ENCODE data around the gene AGPAT2. TPM values are rescaled to one million over a fixed set of nuclear protein-coding genes. Genes with fewer than 3 reads are reported as not detected.
"Not testable (repeated sequence)": the region's sequence is repeated elsewhere in the genome, so short reads cannot be mapped to it uniquely, and the experiment has no call there.

The AGPAT2 gene
- total RNA-seq, 1 donor, result 76.5 TPM

- DNase-seq (ENCODE audit: low read depth in 2 of 3, low spot score in 2 of 3), result no peak
Measured at GRCh38 chr9:136720898-136721338, 33.7 kb upstream of the AGPAT2 start.

GRCh38 chr9:136720251-136720897, 33.1 kb upstream of the AGPAT2 start:
- DNase-seq (ENCODE audit: low read depth in 2 of 3, low spot score in 2 of 3), result no peak

GRCh38 chr9:136719195-136719880, 32.1 kb upstream of the AGPAT2 start:
- peak in 2 of 3 donors; percentile 56 to 68 for DNase-seq (ENCODE audit: low read depth in 2 of 3, low spot score in 2 of 3)

- no peak for DNase-seq (ENCODE audit: low read depth in 2 of 3, low spot score in 2 of 3)
Measured at GRCh38 chr9:136718345-136719194, 31.3 kb upstream of the AGPAT2 start.

- no peak for DNase-seq (ENCODE audit: low read depth in 2 of 3, low spot score in 2 of 3)
Measured at GRCh38 chr9:136717399-136717798, 30.1 kb upstream of the AGPAT2 start.

- DNase-seq (ENCODE audit: low read depth in 2 of 3, low spot score in 2 of 3), result no peak
Measured at GRCh38 chr9:136714893-136715274, 27.6 kb upstream of the AGPAT2 start.

GRCh38 chr9:136714096-136714892, 27.0 kb upstream of the AGPAT2 start:
- peak in 2 of 3 donors; percentile 85 to 92 for DNase-seq (ENCODE audit: low read depth in 2 of 3, low spot score in 2 of 3)

GRCh38 chr9:136713550-136713949, 26.3 kb upstream of the AGPAT2 start:
- DNase-seq (ENCODE audit: low read depth in 2 of 3, low spot score in 2 of 3), result peak in 1 of 3 donors; percentile 56

GRCh38 chr9:136712690-136713544, 25.7 kb upstream of the AGPAT2 start:
- DNase-seq (ENCODE audit: low read depth in 2 of 3, low spot score in 2 of 3), result no peak

GRCh38 chr9:136711751-136712689, 24.8 kb upstream of the AGPAT2 start, which contains the start of gene DIPK1B:
Gene DIPK1B, plus strand, starts transcription at chr9:136712572. Its CDS starts 94 bp downstream, at chr9:136712666.
- DNase-seq (ENCODE audit: low read depth in 2 of 3, low spot score in 2 of 3), result peak in 2 of 3 donors; percentile 74 to 76

- DNase-seq (ENCODE audit: low read depth in 2 of 3, low spot score in 2 of 3), result not testable (repeated sequence)
Measured at GRCh38 chr9:136711219-136711648, 24.0 kb upstream of the AGPAT2 start.

GRCh38 chr9:136710543-136710942, 23.3 kb upstream of the AGPAT2 start:
- DNase-seq (ENCODE audit: low read depth in 2 of 3, low spot score in 2 of 3), result no peak

GRCh38 chr9:136709454-136710109, 22.3 kb upstream of the AGPAT2 start:
- DNase-seq (ENCODE audit: low read depth in 2 of 3, low spot score in 2 of 3), result no peak

GRCh38 chr9:136707849-136708517, 20.7 kb upstream of the AGPAT2 start:
- no peak for DNase-seq (ENCODE audit: low read depth in 2 of 3, low spot score in 2 of 3)

GRCh38 chr9:136707011-136707410, 19.8 kb upstream of the AGPAT2 start:
- no peak for DNase-seq (ENCODE audit: low read depth in 2 of 3, low spot score in 2 of 3)

GRCh38 chr9:136705564-136705963, 18.3 kb upstream of the AGPAT2 start:
- no peak for DNase-seq (ENCODE audit: low read depth in 2 of 3, low spot score in 2 of 3)

GRCh38 chr9:136704741-136705140, 17.5 kb upstream of the AGPAT2 start:
- DNase-seq (ENCODE audit: low read depth in 2 of 3, low spot score in 2 of 3), result not testable (repeated sequence)

Data from hematopoietic multipotent progenitor cell (in vitro differentiated cells).